NCI-H226 (cell line): ENCODE measurements around the gene MAP3K20.
"Not testable (repeated sequence)": the region's sequence is repeated elsewhere in the genome, so short reads cannot be mapped to it uniquely, and the experiment has no call there.

Source experiments
- DNase-seq: peaks from one replicate; pipeline ENCODE4 v3.0.0-alpha.2; 2015

Gene MAP3K20

GRCh38 chr2:173239644-173240043 is 164.0 kb downstream of the MAP3K20 start:
- no peak for DNase-seq

- DNase-seq = no peak
Observed at GRCh38 chr2:173240083-173240482, 164.4 kb downstream of the MAP3K20 start.

- DNase-seq = no peak
Observed at GRCh38 chr2:173241643-173242042, 166.0 kb downstream of the MAP3K20 start.

- DNase-seq = no peak
Observed at GRCh38 chr2:173247156-173247555, 171.5 kb downstream of the MAP3K20 start.

- DNase-seq = no peak
Observed at GRCh38 chr2:173248381-173248780, 172.7 kb downstream of the MAP3K20 start.

GRCh38 chr2:173249661-173250641 is 174.3 kb downstream of the MAP3K20 start:
- no peak for DNase-seq

GRCh38 chr2:173251225-173251624 is 175.6 kb downstream of the MAP3K20 start:
- no peak for DNase-seq

- DNase-seq = peak; percentile 44
Observed at GRCh38 chr2:173252581-173252980, 176.9 kb downstream of the MAP3K20 start.

- DNase-seq = no peak
Observed at GRCh38 chr2:173254659-173255058, 179.0 kb downstream of the MAP3K20 start.

- DNase-seq = no peak
Observed at GRCh38 chr2:173258701-173259100, 183.1 kb downstream of the MAP3K20 start.

GRCh38 chr2:173262356-173262755 is 186.7 kb downstream of the MAP3K20 start:
- DNase-seq = not testable (repeated sequence)

GRCh38 chr2:173264151-173264550 is 188.5 kb downstream of the MAP3K20 start:
- DNase-seq = no peak

GRCh38 chr2:173264603-173265366 is 189.1 kb downstream of the MAP3K20 start:
- no peak for DNase-seq

- no peak for DNase-seq
Observed at GRCh38 chr2:173271135-173271534, 195.5 kb downstream of the MAP3K20 start.

- DNase-seq = peak; percentile 35
Observed at GRCh38 chr2:173271825-173272224, 196.2 kb downstream of the MAP3K20 start.

GRCh38 chr2:173272849-173273248 is 197.2 kb downstream of the MAP3K20 start:
- no peak for DNase-seq

- no peak for DNase-seq
Observed at GRCh38 chr2:173278794-173279526, 203.3 kb downstream of the MAP3K20 start.

GRCh38 chr2:173279527-173279868 is 203.9 kb downstream of the MAP3K20 start:
- DNase-seq = no peak

- no peak for DNase-seq
Observed at GRCh38 chr2:173280853-173281252, 205.2 kb downstream of the MAP3K20 start.

- DNase-seq = not testable (repeated sequence)
Observed at GRCh38 chr2:173281898-173282297, 206.3 kb downstream of the MAP3K20 start.

- no peak for DNase-seq
Observed at GRCh38 chr2:173282795-173283545, 207.3 kb downstream of the MAP3K20 start.

- no peak for DNase-seq
Observed at GRCh38 chr2:173286153-173286809, 210.6 kb downstream of the MAP3K20 start.
